HG03442 (cell line): ENCODE results near the gene INHBA.

ENCODE experiments used
- ATAC-seq: cut with Tn5 transposase; IDR thresholded peaks from one replicate; pipeline ENCODE4 v1.9.1; 2021; ENCODE audit warnings: mild to moderate bottlenecking, moderate library complexity; ENCODE audit not compliant: unreplicated experiment

INHBA gene

GRCh38 chr7:41702635-41703371, at the start of gene INHBA:
Gene INHBA, minus strand, starts transcription at chr7:41703090. Its CDS starts 2,716 bp downstream, at chr7:41700374.
- no peak for ATAC-seq

GRCh38 chr7:41752615-41753014, 49.7 kb upstream of the INHBA start:
- ATAC-seq, result no peak

- ATAC-seq, result no peak
Measured at GRCh38 chr7:41750661-41751540, 48.0 kb upstream of the INHBA start.

- ATAC-seq, result no peak
Measured at GRCh38 chr7:41747961-41748360, 45.1 kb upstream of the INHBA start.

GRCh38 chr7:41745451-41745850, 42.6 kb upstream of the INHBA start:
- no peak for ATAC-seq

- ATAC-seq, result no peak
Measured at GRCh38 chr7:41744161-41744560, 41.3 kb upstream of the INHBA start.

GRCh38 chr7:41742401-41743020, 39.6 kb upstream of the INHBA start:
- ATAC-seq, result no peak

GRCh38 chr7:41738806-41739205, 35.9 kb upstream of the INHBA start:
- ATAC-seq, result no peak

GRCh38 chr7:41738336-41738735, 35.4 kb upstream of the INHBA start:
- ATAC-seq, result no peak

- ATAC-seq, result no peak
Measured at GRCh38 chr7:41735206-41735605, 32.3 kb upstream of the INHBA start.

GRCh38 chr7:41732843-41733306, 30.0 kb upstream of the INHBA start:
- ATAC-seq, result no peak

GRCh38 chr7:41732436-41732785, 29.5 kb upstream of the INHBA start:
- no peak for ATAC-seq

GRCh38 chr7:41731493-41732435, 28.9 kb upstream of the INHBA start:
- peak; percentile 97 for ATAC-seq

- ATAC-seq, result no peak
Measured at GRCh38 chr7:41730668-41731067, 27.8 kb upstream of the INHBA start.

- ATAC-seq, result no peak
Measured at GRCh38 chr7:41730161-41730560, 27.3 kb upstream of the INHBA start.

GRCh38 chr7:41729059-41729458, 26.2 kb upstream of the INHBA start:
- no peak for ATAC-seq

GRCh38 chr7:41725013-41725412, 22.1 kb upstream of the INHBA start:
- ATAC-seq, result no peak

- ATAC-seq, result no peak
Measured at GRCh38 chr7:41720886-41721285, 18.0 kb upstream of the INHBA start.

GRCh38 chr7:41720046-41720445, 17.2 kb upstream of the INHBA start:
- no peak for ATAC-seq

- ATAC-seq, result no peak
Measured at GRCh38 chr7:41716691-41717090, 13.8 kb upstream of the INHBA start.

- ATAC-seq, result no peak
Measured at GRCh38 chr7:41715000-41715399, 12.1 kb upstream of the INHBA start.
